Right renal pelvis (tissue), 4 donors: ENCODE results near the gene KCNK17. TPM values are rescaled to one million over a fixed set of nuclear protein-coding genes. Genes with fewer than 3 reads are reported as not detected.
"Not testable (repeated sequence)": the region's sequence is repeated elsewhere in the genome, so short reads cannot be mapped to it uniquely, and the experiment has no call there.

Source experiments
- DNase-seq, 4 donors: peaks; one replicate each; pipeline ENCODE4 v3.0.0-alpha.2; 2013; ENCODE audit warnings: low read depth in 4 of 4, low spot score in 3 of 4, missing footprints in 1 of 4
- polyA plus RNA-seq, 4 donors: library from polyadenylated mRNA; unstranded; fragments of 120-200 nt; gene quantifications; one replicate each; pipeline ENCODE4 v1.2.1, GENCODE V29; 2013; ENCODE audit not compliant: insufficient read length in 4 of 4

The KCNK17 gene
- polyA plus RNA-seq, 4 donors, result 0.04 to 0.20 (median 0.17) TPM; not detected in 1

DNA sequence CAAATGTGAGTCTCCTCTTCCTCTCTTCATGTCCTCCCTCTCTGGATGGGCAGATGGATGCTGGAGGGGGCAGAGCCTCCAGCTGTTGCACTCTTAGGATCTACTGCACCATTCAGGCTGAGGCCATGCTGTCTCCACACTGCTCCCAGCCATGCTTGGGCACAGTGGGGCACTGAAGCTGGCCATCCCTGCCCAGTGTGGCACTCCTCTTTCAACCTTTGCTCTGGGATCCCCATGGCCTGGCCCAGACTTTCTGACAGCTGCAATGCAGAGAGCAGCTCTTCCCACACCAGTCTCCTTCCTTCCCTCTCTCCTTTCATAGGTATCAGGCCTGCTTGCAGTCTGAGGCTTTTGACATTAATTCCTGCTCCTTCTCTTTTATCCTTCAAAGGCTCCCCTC is 9.3 kb downstream of the KCNK17 start:
- DNase-seq, result no peak

DNA sequence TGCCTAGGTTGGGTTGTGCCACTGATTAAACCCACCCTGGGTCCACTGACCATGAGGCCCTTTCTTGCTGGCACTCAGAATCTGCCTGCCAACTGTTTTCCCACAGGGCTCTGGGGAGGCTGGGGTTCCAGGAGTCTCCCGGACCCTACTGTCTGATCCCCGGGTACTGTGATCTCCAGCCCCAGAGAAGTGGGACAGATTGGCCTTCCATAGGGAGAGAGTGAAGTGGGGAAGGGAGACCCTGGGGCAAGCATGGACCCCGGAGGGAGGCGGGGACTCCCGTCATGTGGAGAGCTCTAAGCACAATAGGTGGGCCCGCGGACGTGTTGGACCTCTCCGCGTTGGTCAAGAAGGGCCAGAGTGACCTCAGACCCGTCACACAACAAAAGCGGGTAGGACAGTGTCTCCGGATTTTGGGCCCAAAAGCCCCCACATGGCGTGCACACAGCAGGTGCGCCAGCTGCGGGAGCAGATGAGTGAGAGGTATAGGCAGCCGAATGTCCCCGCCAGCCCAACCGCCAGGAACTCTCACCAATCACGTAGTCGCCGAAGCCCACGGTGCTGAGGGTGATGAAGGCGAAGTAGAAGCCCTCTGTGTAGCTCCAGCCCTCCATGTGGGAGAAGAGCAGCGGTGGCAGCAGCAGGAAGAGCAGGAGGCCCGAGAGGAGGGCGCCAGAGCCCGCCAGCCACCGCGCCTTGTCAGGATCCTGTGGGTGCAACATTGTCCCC is 10.6 kb downstream of the KCNK17 start:
- DNase-seq, result no peak

DNA sequence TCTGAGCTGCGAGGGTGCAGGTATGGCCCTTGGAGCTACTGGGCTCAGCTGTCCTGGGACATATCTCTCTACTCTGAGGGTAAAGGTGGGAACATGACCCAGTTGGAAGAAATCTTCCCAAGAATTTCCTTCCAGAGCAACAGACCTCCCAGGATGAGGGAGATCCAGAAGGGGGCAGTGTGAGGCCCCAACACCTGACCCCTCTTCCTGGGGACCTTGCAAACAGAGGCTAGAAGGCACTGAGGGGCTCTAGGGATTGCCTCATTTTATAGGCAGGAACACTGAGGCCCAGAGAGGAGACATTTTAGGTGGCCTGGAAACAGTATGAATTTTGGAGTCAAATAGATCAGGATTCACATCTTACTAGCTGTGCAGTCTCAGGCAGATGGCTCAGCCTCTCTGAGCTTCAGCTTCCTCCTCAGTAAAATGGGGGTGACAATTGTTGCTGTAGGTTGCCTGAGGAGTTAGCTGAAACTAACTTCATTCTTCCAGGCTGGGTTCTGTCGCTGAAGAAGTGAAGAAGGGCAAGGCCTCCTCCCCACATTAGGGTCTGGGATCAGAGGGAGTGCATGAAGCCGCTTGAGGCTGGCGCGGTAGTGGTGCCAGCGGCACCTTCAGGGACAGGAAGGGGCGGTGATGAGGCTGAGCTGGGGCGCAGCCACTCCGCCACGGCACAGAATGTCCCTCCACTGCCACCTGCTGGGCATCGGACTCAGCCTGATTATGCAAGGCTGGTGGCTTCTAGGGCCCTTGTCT is 11.4 kb downstream of the KCNK17 start:
- peak; percentile 46 to 63 (median 52) for DNase-seq

DNA sequence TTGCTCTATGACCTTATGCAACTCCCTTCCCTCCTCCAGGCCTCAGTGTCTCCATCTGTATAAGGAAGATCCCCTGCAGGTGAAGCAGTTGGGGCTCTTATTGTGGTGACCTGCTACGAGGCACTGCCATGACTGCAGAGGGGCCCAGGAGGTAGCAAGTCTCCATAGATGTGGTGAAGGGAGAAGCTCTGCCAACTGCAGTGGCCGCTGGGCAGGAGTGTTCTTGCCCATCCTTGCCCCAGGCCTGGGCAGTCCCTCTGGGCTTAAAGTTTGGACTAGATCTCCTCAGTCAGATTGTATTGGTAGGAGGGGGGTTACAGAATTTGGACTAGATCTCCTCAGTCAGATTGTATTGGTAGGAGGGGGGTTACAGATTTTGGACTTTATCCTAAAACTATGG is 12.2 kb downstream of the KCNK17 start:
- no peak for DNase-seq

DNA sequence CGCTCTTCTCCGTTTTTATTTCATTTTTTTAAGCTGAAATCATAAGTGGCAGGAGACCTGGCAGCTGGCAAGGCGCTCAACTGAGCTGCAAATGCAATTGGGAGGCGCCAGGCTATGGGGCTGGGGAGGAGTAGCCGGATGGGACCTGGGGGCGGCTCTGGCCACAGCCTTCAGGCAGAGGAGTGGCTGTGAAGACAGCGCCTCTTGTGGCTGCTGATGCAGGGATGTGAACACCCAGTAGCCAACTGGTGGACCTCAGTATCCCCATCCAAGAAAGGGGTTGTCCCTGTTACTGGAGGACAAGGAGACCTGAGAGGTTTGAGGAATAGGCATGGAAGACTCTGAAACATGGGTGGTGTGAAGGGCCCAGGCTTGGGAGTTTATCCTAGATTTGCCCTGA is 12.6 kb downstream of the KCNK17 start:
- no peak for DNase-seq

DNA sequence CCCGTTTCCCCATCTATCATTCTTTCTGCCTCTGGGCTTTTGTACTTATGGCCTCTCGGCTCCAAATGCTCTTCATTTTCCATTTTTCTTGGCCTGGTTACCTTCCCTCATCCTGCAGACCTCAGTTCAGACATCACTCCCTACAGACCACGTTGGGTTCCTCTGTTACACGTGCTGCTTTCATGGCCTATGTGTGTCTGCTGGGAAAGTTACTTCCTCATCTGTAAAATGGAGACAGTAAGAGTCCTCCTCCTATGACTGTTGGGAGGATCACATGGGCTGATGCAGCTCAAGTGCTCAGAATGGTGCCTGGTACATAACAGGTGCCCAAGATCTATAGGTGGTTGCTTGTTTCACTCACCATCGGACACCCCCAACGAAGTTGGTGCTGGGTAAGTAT is 13.5 kb downstream of the KCNK17 start:
- DNase-seq, result no peak

DNA sequence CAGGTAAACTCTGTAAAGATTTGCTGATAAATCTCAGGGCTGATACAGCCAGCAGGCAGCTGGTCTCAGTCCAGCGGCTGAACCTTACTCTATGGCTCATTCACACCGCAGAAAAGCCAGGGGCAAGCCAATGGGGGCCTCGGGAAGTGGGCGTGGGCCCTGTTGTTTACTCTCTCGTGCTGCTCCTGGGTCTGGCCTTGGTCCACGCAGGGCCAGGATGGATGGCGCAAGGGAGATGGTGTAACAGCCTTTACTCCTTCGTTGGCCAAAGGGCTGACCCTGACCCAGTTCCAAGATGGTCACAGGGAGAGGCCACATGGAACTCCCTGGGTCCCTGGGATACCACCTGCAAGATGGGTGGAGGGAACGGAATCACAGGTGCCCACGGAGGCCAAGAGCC is 16.2 kb downstream of the KCNK17 start:
- DNase-seq, result no peak

DNA sequence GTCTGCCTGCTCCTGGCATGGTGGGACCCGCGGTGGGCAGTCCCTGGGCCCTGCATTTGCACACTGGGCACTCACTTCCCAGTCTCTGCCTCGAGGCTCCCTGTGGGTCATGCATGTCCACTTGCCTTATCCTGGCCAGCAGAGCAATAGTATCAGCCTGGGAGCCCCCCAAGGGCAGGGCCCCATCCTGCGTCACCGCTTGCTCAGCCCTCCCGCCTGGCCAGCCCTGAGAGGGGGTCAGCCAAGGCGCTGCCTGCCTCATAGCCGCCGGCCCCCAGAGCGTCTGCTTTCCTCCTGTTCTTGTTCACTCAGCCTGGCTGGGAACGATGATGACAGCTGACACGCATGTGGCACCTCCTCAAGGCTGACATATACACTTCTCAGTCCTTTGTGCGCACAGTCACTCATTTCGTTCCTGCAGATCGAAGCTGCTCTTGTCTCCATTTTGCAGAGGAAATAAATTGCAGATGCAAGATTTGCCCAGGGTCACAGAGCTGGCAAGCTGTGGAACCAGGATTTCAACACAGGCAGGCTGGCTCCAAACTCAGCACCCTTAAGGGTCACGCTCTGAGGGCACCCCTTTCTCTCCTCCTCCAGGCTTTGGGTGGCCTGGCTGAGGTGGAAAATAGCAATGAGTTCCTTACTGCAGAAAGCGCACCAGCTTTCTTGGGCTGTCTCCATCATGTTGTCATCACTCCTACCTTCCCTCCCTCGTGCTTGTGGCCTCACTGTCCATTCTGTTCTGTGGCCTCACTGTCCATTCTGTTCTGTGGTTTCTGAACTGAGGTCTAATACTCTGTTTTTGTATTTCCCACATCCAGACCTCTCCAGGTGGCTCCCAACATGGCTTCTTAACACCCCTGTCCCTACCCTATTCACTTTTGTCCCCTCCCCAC is 17.2 kb downstream of the KCNK17 start:
- no peak for DNase-seq

DNA sequence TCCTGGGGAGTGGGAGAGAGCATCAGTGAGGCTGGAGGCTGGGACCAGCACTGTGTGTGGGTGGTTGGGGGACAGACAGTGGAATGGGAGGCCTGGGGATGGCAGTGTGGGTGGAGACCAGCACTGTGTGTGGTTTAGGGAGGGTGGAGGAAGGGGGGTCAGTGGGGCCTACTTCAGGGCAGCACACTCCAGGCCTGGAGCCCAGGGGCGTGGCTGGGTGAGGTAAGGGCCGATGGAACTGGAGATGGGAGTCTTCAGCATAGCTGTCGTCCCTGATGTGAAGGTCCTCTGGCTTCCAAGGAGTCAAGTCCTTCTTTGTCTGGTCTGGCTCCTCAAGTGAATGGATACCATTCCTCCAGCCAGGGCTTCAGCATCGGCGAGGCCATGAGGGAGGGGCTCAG is 18.6 kb downstream of the KCNK17 start:
- no peak for DNase-seq

DNA sequence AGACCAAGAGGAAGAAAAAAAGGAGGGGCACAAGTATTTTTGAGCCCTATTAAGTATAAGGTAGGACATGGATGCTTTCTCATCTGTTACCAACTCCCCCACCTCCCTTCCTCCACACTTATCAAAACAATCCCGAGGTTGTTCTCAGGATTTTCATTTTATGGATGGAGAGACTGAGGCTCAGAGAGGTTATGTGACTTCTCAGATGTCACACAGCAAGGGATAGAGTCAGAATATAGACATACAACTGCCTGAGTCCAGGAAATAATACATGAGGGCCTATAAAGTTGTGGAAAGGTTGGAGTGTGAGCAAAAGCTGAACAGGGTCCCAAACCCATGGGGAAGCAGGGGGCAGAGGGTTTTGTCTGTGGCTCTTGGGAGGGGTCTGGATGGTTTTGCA is 19.3 kb downstream of the KCNK17 start:
- no peak for DNase-seq

DNA sequence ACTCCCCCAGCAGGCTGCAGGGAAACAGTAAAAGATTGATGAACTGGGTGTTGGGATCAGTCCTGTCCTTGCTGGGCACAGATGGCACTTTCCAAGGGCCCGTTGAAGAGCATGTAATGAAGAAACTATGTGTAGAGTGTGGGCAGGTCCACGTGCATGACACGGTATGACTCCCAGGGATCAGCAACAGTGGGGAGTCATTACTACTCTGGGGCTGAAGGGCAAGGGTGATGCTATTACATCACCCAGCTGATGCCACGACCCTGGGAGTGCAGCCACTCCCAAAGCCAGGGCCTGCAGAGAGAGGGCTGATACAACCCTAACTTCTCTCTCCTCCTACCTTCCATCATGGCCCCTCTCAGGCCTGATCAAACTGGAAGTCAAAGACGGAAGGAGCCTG is 20.1 kb downstream of the KCNK17 start:
- no peak for DNase-seq

DNA sequence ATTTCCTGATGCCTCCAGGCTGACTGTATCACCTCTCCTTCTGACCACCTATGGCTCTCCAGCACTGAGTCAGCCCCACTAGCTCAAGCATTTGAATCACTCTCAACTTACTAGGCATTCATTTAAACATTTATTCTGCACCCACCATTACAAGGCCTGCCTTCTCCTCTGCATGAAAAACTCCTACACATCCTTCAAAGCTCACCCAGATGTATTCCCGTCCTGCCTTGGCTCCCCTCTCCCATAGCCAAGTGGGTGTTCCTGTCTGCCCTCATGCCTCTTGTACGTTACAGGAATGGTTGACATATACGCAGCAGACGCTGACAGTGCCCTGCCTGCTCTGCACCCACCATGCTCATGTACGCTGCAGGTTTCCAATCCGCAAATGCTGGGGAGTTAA is 21.6 kb downstream of the KCNK17 start:
- DNase-seq, result no peak

DNA sequence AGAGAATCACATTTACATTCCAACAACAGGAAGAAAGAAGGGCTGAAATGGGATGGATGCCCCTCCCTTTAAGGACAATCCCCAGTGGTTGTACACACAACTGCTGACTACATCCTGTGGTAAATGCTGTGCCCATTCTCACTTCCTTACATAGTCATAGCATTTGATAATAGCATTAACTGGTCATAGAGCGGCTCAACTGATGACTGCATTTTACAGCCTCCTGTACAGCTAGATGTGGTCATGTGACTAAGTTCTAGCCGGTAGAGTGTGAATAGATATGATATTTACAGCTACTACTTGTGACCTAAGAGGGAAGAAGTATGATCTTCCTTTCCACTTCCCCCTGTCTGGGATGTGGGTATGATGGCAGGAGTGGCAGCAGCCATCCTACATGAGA is 24.7 kb downstream of the KCNK17 start:
- no peak for DNase-seq

DNA sequence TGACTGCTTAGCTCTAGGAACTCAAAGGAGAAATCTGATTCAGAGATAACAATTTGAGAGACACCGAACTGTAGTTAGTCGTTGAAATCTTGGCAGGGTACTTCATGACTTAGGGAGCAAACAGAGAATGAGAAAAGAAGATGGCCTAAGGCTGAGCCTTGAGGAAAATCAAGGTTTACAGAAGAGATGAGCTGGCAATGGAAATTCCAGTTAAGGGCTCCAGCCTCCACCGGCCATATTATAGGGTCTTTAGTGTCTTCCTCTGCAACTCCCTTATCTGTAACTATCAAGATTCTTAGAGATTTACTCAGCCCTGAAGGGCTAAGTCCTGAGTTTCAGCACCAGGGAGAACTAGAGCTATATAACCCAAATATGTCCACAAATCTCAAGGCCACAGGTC is 26.6 kb downstream of the KCNK17 start:
- no peak for DNase-seq

DNA sequence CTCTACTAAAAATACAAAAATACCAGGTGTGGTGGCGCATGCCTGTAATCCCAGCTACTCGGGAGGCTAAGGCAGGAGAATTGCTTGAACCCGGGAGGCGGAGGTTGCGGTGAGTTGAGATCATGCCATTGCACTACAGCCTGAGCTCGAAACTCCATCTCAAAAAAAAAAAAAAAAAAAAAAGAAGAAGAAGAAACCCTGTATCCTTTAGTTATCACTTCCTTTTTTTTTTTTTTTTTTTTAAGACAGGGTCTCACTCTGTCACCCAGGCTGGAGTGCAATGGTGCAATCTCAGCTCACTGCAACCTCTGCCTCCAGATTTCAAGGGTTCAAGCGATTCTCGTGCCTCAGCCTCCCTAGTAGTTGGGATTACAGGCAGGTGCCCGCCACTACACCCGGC is 27.6 kb downstream of the KCNK17 start:
- not testable (repeated sequence) for DNase-seq

DNA sequence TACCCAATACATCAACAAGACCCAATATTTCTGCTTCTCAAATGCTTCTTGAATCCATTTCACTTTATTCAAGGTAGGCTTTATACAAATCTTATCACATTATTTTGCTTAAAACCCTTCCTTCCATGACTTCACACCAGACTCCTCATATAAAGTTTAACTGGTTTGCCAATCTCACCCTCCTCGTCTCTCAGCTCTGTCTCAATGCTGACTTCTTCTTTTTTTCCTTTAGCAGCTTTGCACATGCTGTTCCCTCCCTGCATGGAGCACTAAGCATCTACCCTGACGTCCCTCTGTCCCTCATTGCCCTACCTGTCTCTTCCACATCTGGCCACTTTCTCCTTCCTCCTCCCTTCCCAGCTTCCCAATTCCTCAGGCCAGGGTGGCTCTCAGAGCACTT is 31.4 kb downstream of the KCNK17 start:
- no peak for DNase-seq

DNA sequence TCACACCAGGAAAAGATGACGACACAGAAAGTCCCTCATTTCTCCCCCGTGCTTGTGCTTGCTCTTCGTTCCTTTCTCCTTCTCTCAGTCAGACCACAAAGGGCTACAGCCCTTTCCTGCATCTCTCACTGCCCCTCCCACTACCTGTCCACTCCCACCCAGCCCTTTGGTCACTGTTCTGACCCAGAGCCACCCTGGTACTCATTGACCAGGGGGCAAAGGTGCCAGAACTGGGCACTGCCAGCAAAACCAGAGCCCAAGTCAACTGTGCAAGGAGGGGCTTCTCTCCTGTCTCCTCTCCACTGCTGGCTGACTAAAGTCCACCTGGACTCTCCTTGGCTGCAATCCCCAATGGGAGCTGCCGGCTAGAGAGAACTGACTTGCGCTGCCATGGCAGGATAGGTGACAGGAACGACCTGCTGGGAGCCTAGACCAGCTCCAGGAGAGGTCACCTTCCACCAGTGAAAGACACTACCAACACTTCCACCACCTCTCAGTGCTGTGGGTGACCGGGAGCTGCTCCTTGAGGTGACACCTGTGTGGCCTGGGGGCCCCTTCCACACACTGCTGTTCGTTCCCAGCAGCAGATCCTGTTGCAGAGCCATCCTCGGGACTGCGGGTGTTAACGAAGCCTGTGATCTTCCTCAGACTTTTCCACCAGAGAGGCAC is 32.8 kb downstream of the KCNK17 start:
- DNase-seq, result no peak

DNA sequence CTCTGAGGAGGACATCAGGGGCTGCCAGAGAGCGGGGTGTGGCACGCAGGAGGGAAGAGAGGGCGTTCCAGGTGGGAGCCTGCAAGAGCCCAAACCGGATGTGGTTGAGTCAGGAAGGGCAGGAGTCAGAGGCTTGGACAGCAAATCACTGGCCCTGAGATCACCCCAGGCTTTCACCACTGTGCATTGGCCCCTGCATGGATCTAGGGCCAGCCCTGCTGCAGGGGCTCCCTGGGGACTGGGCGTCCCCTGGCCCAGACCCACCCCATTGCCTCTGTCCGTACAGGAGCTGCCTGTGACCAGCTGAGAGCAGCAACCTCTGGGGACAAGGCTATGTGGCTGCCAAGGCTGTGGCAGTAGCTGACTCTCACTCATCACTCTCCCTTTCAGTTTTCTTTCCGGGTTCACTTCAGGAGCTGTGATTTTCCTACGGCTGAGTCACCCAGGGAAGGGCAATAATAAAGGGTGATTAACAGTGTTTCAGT is 33.9 kb downstream of the KCNK17 start:
- no peak for DNase-seq

DNA sequence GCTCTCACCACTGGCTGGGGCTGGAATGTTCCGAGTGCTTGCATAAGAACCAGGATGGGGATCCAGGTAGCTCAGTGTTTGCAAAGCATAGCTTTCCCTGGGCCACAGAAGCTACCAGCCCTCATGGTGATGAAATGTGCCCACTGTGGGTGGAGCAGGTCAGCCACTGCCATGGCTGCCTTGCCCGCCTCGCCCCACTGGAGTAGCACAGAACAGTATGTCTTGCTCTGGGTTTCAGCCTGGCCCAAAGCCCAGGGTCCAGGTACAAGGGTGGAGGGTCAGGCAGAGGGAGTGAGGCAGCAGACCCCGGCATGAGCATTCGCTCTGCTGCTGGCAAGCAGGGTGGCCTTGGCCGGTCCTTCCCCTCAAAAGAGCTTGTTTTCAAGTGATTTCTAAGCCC is 34.7 kb downstream of the KCNK17 start:
- no peak for DNase-seq

DNA sequence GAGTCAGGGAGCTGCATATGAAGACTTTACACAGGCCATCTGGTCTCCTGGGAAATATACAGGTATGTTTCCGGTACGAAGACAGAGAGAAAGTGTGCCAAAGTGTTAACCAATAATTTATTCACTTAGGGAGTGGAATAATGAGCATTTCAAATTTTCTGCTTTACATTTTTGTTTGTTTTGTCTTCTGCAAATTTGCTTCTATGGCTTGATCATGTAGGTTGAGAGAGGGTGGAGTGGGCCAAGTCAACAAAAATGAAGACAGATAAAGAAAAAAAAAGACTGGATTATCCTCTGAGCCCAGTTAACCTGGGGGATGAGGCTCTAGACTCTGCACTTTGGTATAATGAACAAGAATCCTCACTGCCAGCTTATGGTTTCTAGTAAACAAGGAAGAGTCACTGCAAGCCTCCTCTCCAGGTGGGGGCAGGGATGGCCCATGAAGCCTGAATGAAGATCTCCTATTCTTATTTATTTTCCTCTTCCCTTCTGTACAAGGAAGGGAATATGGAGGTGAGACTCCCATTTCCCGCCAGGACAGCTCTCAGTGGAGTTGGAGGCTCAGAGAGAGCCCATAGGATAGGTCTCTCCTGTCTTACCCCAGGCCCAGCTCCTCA is 37.7 kb downstream of the KCNK17 start:
- DNase-seq, result no peak
